T-helper 9 cell (primary cell): ENCODE data around the gene GULP1.

Experiments used
- DNase-seq: peaks from one replicate; pipeline ENCODE4 v3.0.0-alpha.2; 2020

The GULP1 gene

GRCh38 chr2:188326669-188327301 lies 35.1 kb downstream of the GULP1 start:
- DNase-seq: no peak

- no peak for DNase-seq
These were observed 36.0 kb downstream of the GULP1 start for GRCh38 chr2:188327518-188328213.

GRCh38 chr2:188328419-188328818 lies 36.7 kb downstream of the GULP1 start:
- no peak for DNase-seq

GRCh38 chr2:188330316-188331053 lies 38.8 kb downstream of the GULP1 start:
- DNase-seq: no peak

- no peak for DNase-seq
These were observed 40.9 kb downstream of the GULP1 start for GRCh38 chr2:188332619-188333018.

GRCh38 chr2:188333751-188334524 lies 42.3 kb downstream of the GULP1 start:
- no peak for DNase-seq

GRCh38 chr2:188338463-188338862 lies 46.8 kb downstream of the GULP1 start:
- DNase-seq: no peak

- DNase-seq: no peak
These were observed 48.6 kb downstream of the GULP1 start for GRCh38 chr2:188340257-188340656.

- no peak for DNase-seq
These were observed 53.3 kb downstream of the GULP1 start for GRCh38 chr2:188345020-188345419.

- no peak for DNase-seq
These were observed 53.8 kb downstream of the GULP1 start for GRCh38 chr2:188345426-188345825.

GRCh38 chr2:188345831-188346458 lies 54.3 kb downstream of the GULP1 start:
- no peak for DNase-seq

GRCh38 chr2:188349019-188349418 lies 57.3 kb downstream of the GULP1 start:
- DNase-seq: no peak

- DNase-seq: no peak
These were observed 61.6 kb downstream of the GULP1 start for GRCh38 chr2:188353282-188353681.

- no peak for DNase-seq
These were observed 69.0 kb downstream of the GULP1 start for GRCh38 chr2:188360485-188361263.

GRCh38 chr2:188364033-188364630 lies 72.5 kb downstream of the GULP1 start:
- DNase-seq: no peak

GRCh38 chr2:188365058-188365641 lies 73.5 kb downstream of the GULP1 start:
- no peak for DNase-seq

GRCh38 chr2:188367164-188367563 lies 75.5 kb downstream of the GULP1 start:
- no peak for DNase-seq

- DNase-seq: no peak
These were observed 77.7 kb downstream of the GULP1 start for GRCh38 chr2:188369365-188369764.

- no peak for DNase-seq
These were observed 86.8 kb downstream of the GULP1 start for GRCh38 chr2:188378371-188378950.

- DNase-seq: no peak
These were observed 88.1 kb downstream of the GULP1 start for GRCh38 chr2:188379748-188380147.

GRCh38 chr2:188380280-188380679 lies 88.6 kb downstream of the GULP1 start:
- no peak for DNase-seq
